ENCODE data around the gene DPP7. TPM values are rescaled to one million over a fixed set of nuclear protein-coding genes. Genes with fewer than 3 reads are reported as not detected.

Gene DPP7
- polyA plus RNA-seq, 3 donors, result 132 to 152 (median 140) TPM

- 90 to 94% (median 93%) methylated on average over 37 of the region's 37 CpGs for WGBS, 3 donors
- H3K27ac ChIP-seq (ENCODE audit: low read depth, low read length), result no peak overlapping the region
These were observed 11.1 kb downstream of the DPP7 start for GRCh38 chr9:137103206-137103999.

GRCh38 chr9:137099231-137099630, 15.3 kb downstream of the DPP7 start:
- WGBS, 3 donors, result 87 to 95% (median 95%) methylated on average over 14 of the region's 14 CpGs

GRCh38 chr9:137097761-137098462, 16.6 kb downstream of the DPP7 start:
- H3K27ac ChIP-seq (ENCODE audit: low read depth, low read length), result no peak overlapping the region
- WGBS, 3 donors, result 92 to 94% (median 92%) methylated on average over 16 to 20 of the region's 20 CpGs

More at GRCh38 chr9:137099231-137099630, 15.3 kb downstream of the DPP7 start:
- no peak overlapping the region for H3K27ac ChIP-seq (ENCODE audit: low read depth, low read length)

- no peak overlapping the region for H3K27ac ChIP-seq (ENCODE audit: low read depth, low read length)
- 92 to 94% (median 93%) methylated on average over 31 of the region's 31 CpGs for WGBS, 3 donors
These were observed 17.6 kb downstream of the DPP7 start for GRCh38 chr9:137096785-137097546.

- H3K27ac ChIP-seq (ENCODE audit: low read depth, low read length), result no peak overlapping the region
- 69 to 83% (median 79%) methylated on average over 30 of the region's 30 CpGs for WGBS, 3 donors
These were observed 18.6 kb downstream of the DPP7 start for GRCh38 chr9:137095664-137096517.

- no peak overlapping the region for H3K27ac ChIP-seq (ENCODE audit: low read depth, low read length)
- WGBS, 3 donors, result 56 to 75% (median 68%) methylated on average over 11 of the region's 11 CpGs
These were observed 25.1 kb downstream of the DPP7 start for GRCh38 chr9:137089232-137089947.

- no peak overlapping the region for H3K27ac ChIP-seq (ENCODE audit: low read depth, low read length)
- 61 to 92% (median 88%) methylated on average over 5 of the region's 5 CpGs for WGBS, 3 donors
These were observed 26.4 kb downstream of the DPP7 start for GRCh38 chr9:137088121-137088520.

- 8 to 12% (median 11%) methylated on average over 22 of the region's 22 CpGs for WGBS, 3 donors
- H3K27ac ChIP-seq (ENCODE audit: low read depth, low read length), result no peak overlapping the region
These were observed 27.1 kb downstream of the DPP7 start for GRCh38 chr9:137087409-137087925.

- peak within 1 kb of the TSS; percentile 45 for H3K27ac ChIP-seq (ENCODE audit: low read depth, low read length)
- 0 to 1% (median 0%) methylated on average over 66 to 101 of the region's 101 CpGs for WGBS, 3 donors
These were observed 27.8 kb downstream of the DPP7 start, which contains the start of gene MAN1B1 for GRCh38 chr9:137086531-137087408. Gene MAN1B1, plus strand, starts transcription at chr9:137086985. Its CDS starts 15 bp downstream, at chr9:137087000.

GRCh38 chr9:137085920-137086530, 28.5 kb downstream of the DPP7 start:
- peak overlapping the region; percentile 45 for H3K27ac ChIP-seq (ENCODE audit: low read depth, low read length)
- 1% methylated on average over 54 to 58 of the region's 58 CpGs for WGBS, 3 donors

- 78 to 82% (median 81%) methylated on average over 9 of the region's 9 CpGs for WGBS, 3 donors
- no peak overlapping the region for H3K27ac ChIP-seq (ENCODE audit: low read depth, low read length)
These were observed 30.0 kb downstream of the DPP7 start for GRCh38 chr9:137084526-137084925.

- H3K27ac ChIP-seq (ENCODE audit: low read depth, low read length), result no peak overlapping the region
- 66 to 83% (median 68%) methylated on average over 12 of the region's 12 CpGs for WGBS, 3 donors
These were observed 31.0 kb downstream of the DPP7 start for GRCh38 chr9:137083394-137084004.

- no peak overlapping the region for H3K27ac ChIP-seq (ENCODE audit: low read depth, low read length)
- 86 to 94% (median 91%) methylated on average over 8 of the region's 8 CpGs for WGBS, 3 donors
These were observed 31.6 kb downstream of the DPP7 start for GRCh38 chr9:137082925-137083290.

GRCh38 chr9:137082222-137082924, 32.2 kb downstream of the DPP7 start:
- H3K27ac ChIP-seq (ENCODE audit: low read depth, low read length), result no peak overlapping the region
- WGBS, 3 donors, result 90 to 94% (median 93%) methylated on average over 15 to 16 of the region's 16 CpGs
